H1 (cell line): Measurements from ENCODE around the gene TNFRSF8. TPM values are rescaled to one million over a fixed set of nuclear protein-coding genes. Genes with fewer than 3 reads are reported as not detected.

Experiments
- CTCF ChIA-PET: fragments of 300-600 bp; sonication (Branson Sonifier 250); formaldehyde crosslinking; loops from one replicate; lab custom pipeline; 2021; ENCODE audit not compliant: partially characterized antibody; lab: Charles Lee
- POLR2A ChIA-PET: fragments of 300-600 bp; sonication (Branson Sonifier 250); formaldehyde crosslinking; loops from one replicate; lab custom pipeline; 2021; ENCODE audit warnings: inconsistent platforms; ENCODE audit not compliant: partially characterized antibody; lab: Charles Lee
- DNase-seq, 2 experiments: peaks; one replicate each; pipeline versions ENCODE4 v3.0.0 to v3.0.0-alpha.2; 2010 to 2022; ENCODE audit warnings: low spot score in 2 of 2, low read depth in 1 of 2, mixed read lengths in 1 of 2
- FAIRE-seq: peaks from 2 replicates; lab custom pipeline; 2011; peaks lifted over from hg19 to GRCh38; lab: Jason Lieb, UNC
- H2AFZ ChIP-seq: 2 replicates; pipeline ENCODE4 v1.8.1; 2012; ENCODE audit warnings: low read length, inconsistent platforms
- H2AK5ac ChIP-seq: 2 replicates; pipeline ENCODE4 v1.6.1; 2013; ENCODE audit warnings: low read depth, low read length
- H2BK120ac ChIP-seq: replicated peaks from 2 replicates; pipeline ENCODE3; 2013; ENCODE audit warnings: low read depth, low read length, inconsistent platforms
- H2BK12ac ChIP-seq: 2 replicates; pipeline ENCODE4 v1.6.1; 2013; ENCODE audit warnings: low read depth, low read length
- H2BK15ac ChIP-seq: 2 replicates; pipeline ENCODE4 v1.6.1; 2013; ENCODE audit warnings: low read length
- H2BK20ac ChIP-seq: 2 replicates; pipeline ENCODE4 v1.6.1; 2013; ENCODE audit warnings: low read length
- H2BK5ac ChIP-seq: 2 replicates; pipeline ENCODE4 v1.6.1; 2013; ENCODE audit warnings: low read depth, low read length
- H3K14ac ChIP-seq: 2 replicates; pipeline ENCODE4 v1.6.1; 2013; ENCODE audit warnings: inconsistent platforms; ENCODE audit not compliant: insufficient read length
- H3K18ac ChIP-seq: 2 replicates; pipeline ENCODE4 v1.6.1; 2013; ENCODE audit warnings: low read length; ENCODE audit errors: extremely low read depth
- H3K23ac ChIP-seq: 2 replicates; pipeline ENCODE4 v1.6.1; 2013; ENCODE audit warnings: inconsistent platforms; ENCODE audit not compliant: insufficient read length
- H3K23me2 ChIP-seq: 2 replicates; pipeline ENCODE4 v1.6.1; 2013; ENCODE audit warnings: low read depth, low read length
- H3K27ac ChIP-seq: 2 replicates; pipeline ENCODE4 v1.6.1; 2011; ENCODE audit warnings: low read depth, low read length, inconsistent platforms
- H3K27me3 ChIP-seq, 4 experiments: replicated peaks in 1 of 4; 1 replicate in 1 of 4; 2 replicates in 3 of 4; pipeline versions ENCODE4 v1.6.1 to v1.8.1; 2011 to 2013; ENCODE audit warnings: low read length in 3 of 4, mild to moderate bottlenecking in 3 of 4, inconsistent platforms in 2 of 4, mixed read lengths in 2 of 4, moderate library complexity in 1 of 4; ENCODE audit not compliant: control insufficient read depth in 3 of 4, insufficient read depth in 3 of 4; ENCODE audit errors: extremely low read depth in 1 of 4
- H3K36me3 ChIP-seq, 4 experiments: 2 replicates each; pipeline versions ENCODE4 v1.6.1 to v1.8.1; 2011 to 2013; ENCODE audit warnings: mild to moderate bottlenecking in 4 of 4, low read length in 3 of 4, moderate library complexity in 2 of 4, control low read depth in 1 of 4, inconsistent platforms in 1 of 4; ENCODE audit not compliant: insufficient read depth in 4 of 4, control insufficient read depth in 2 of 4
- H3K4ac ChIP-seq: replicated peaks from 2 replicates; pipeline ENCODE3; 2013; ENCODE audit warnings: low read length, low read depth, mixed read lengths, inconsistent platforms; ENCODE audit not compliant: insufficient read length
- H3K4me1 ChIP-seq, 4 experiments: replicated peaks in 1 of 4; 1 replicate in 1 of 4; 2 replicates in 3 of 4; pipeline versions ENCODE4 v1.6.1 to v1.8.1; 2011 to 2013; ENCODE audit warnings: low read length in 3 of 4, inconsistent platforms in 2 of 4, mixed read lengths in 1 of 4; ENCODE audit not compliant: insufficient read depth in 4 of 4, control insufficient read depth in 3 of 4
- H3K4me2 ChIP-seq, 2 experiments: 2 replicates each; pipeline versions ENCODE4 v1.6.1 to v1.8.1; 2011 to 2013; ENCODE audit warnings: low read depth in 2 of 2, low read length in 2 of 2, control low read depth in 1 of 2, inconsistent platforms in 1 of 2, mild to moderate bottlenecking in 1 of 2; ENCODE audit not compliant: insufficient read depth in 1 of 2
- H3K4me3 ChIP-seq, 4 experiments: fragments of 200-600, 300-600 bp in 1 of 4; sonication (generic), shearing (Covaris generic), sonication (Bioruptor Twin) in 1 of 4; 2 replicates each; pipeline versions ENCODE4 v1.5.1 to v1.8.1; 2011 to 2016; ENCODE audit warnings: low read length in 4 of 4, low read depth in 3 of 4, control low read depth in 2 of 4, inconsistent platforms in 2 of 4, mild to moderate bottlenecking in 2 of 4, mixed read lengths in 1 of 4, moderate library complexity in 1 of 4; ENCODE audit not compliant: insufficient read depth in 2 of 4; ENCODE audit errors: extremely low read depth in 1 of 4
- H3K56ac ChIP-seq: replicated peaks from 2 replicates; pipeline ENCODE3; 2013; ENCODE audit warnings: low read depth, mild to moderate bottlenecking, mixed read lengths, low read length, inconsistent platforms; ENCODE audit not compliant: insufficient read length
- H3K79me1 ChIP-seq: 2 replicates; pipeline ENCODE4 v1.6.1; 2013; ENCODE audit warnings: low read depth, low read length, control low read depth
- H3K79me2 ChIP-seq, 2 experiments: 2 replicates each; pipeline versions ENCODE4 v1.6.1 to v1.8.1; 2012 to 2013; ENCODE audit warnings: low read length in 2 of 2, mild to moderate bottlenecking in 2 of 2, inconsistent platforms in 1 of 2; ENCODE audit not compliant: insufficient read depth in 2 of 2, control insufficient read depth in 1 of 2
- H3K9ac ChIP-seq, 4 experiments: replicated peaks in 1 of 4; 1 replicate in 1 of 4; 2 replicates in 3 of 4; pipeline versions ENCODE4 v1.6.1 to v1.8.1; 2011 to 2013; ENCODE audit warnings: low read depth in 3 of 4, low read length in 3 of 4, control low read depth in 2 of 4, mild to moderate bottlenecking in 2 of 4, moderate library complexity in 2 of 4, inconsistent platforms in 1 of 4; ENCODE audit errors: extremely low read depth in 1 of 4
- H3K9me3 ChIP-seq, 2 experiments: 2 replicates each; pipeline versions ENCODE4 v1.6.1 to v1.8.1; 2012 to 2013; ENCODE audit warnings: mild to moderate bottlenecking in 2 of 2, moderate library complexity in 2 of 2, control low read depth in 1 of 2, inconsistent platforms in 1 of 2, low read depth in 1 of 2, low read length in 1 of 2, mixed read lengths in 1 of 2; ENCODE audit not compliant: insufficient read depth in 2 of 2
- H4K20me1 ChIP-seq, 2 experiments: replicated peaks in 1 of 2; 2 replicates each; pipeline versions ENCODE3 to v1.8.1; 2011 to 2013; ENCODE audit warnings: inconsistent platforms in 2 of 2, low read length in 2 of 2, mild to moderate bottlenecking in 1 of 2; ENCODE audit not compliant: insufficient read depth in 2 of 2, control insufficient read depth in 1 of 2
- H4K5ac ChIP-seq: 2 replicates; pipeline ENCODE4 v1.6.1; 2013; ENCODE audit warnings: low read length, low read depth, mixed read lengths, inconsistent platforms; ENCODE audit not compliant: insufficient read length
- H4K8ac ChIP-seq: 2 replicates; pipeline ENCODE4 v1.8.0; 2013; ENCODE audit warnings: mild to moderate bottlenecking, moderate library complexity, low read length, inconsistent platforms; ENCODE audit not compliant: insufficient read depth; ENCODE audit errors: extremely low read depth
- H4K91ac ChIP-seq: replicated peaks from 2 replicates; pipeline ENCODE3; 2013; ENCODE audit warnings: low read length, mixed read lengths, inconsistent platforms; ENCODE audit not compliant: insufficient read length
- BCL11A ChIP-seq, 2 experiments: IDR thresholded peaks; one replicate each; pipeline ENCODE4 v1.6.1; 2011; ENCODE audit warnings: low read depth in 2 of 2, low read length in 2 of 2, mild to moderate bottlenecking in 2 of 2
- EGR1 ChIP-seq: IDR thresholded peaks from 2 replicates; pipeline ENCODE4 v1.6.1; 2011; ENCODE audit warnings: low read depth, low read length, borderline replicate concordance
- EZH2 ChIP-seq: fragments of 200-600 bp; sonication (generic); IDR thresholded peaks from 2 replicates; pipeline ENCODE4 v1.7.1; 2012; ENCODE audit warnings: low read depth, mild to moderate bottlenecking, moderate library complexity, low read length, inconsistent platforms; ENCODE audit not compliant: severe bottlenecking
- HDAC2 ChIP-seq, 2 experiments: fragments of 300-600 bp in 1 of 2; sonication (generic) in 1 of 2; IDR thresholded peaks; 2 replicates each; pipeline ENCODE4 v1.6.1; 2011 to 2012; ENCODE audit warnings: low read depth in 2 of 2, low read length in 2 of 2, mild to moderate bottlenecking in 2 of 2, moderate library complexity in 2 of 2, borderline replicate concordance in 1 of 2, inconsistent platforms in 1 of 2
- POLR2A ChIP-seq, 2 experiments: IDR thresholded peaks; 1 replicate in 1 of 2; 2 replicates in 1 of 2; pipeline ENCODE4 v1.6.1; 2011; ENCODE audit warnings: low read depth in 2 of 2, low read length in 2 of 2, mild to moderate bottlenecking in 2 of 2; ENCODE audit errors: control extremely low read depth in 1 of 2
- RAD21 ChIP-seq, 2 experiments: IDR thresholded peaks in 1 of 2; conservative IDR thresholded peaks in 1 of 2; 2 replicates each; pipeline ENCODE4 v1.6.1; 2011; ENCODE audit warnings: low read depth in 2 of 2, low read length in 2 of 2, improper control_type of control experiment in 1 of 2, inconsistent platforms in 1 of 2, mild to moderate bottlenecking in 1 of 2, moderate library complexity in 1 of 2
- RNF2 ChIP-seq: fragments of 200-900, 300-1000 bp; sonication (generic); IDR thresholded peaks from 2 replicates; pipeline ENCODE4 v1.7.1; 2016; ENCODE audit warnings: borderline replicate concordance, low read depth, mild to moderate bottlenecking, antibody characterized with exemption, low read length; ENCODE audit not compliant: poor library complexity, severe bottlenecking; ENCODE audit errors: missing control alignments
- ZNF274 ChIP-seq: IDR thresholded peaks from 2 replicates; pipeline ENCODE4 v1.7.0; 2012; ENCODE audit warnings: low read length, borderline replicate concordance; ENCODE audit errors: extremely low read depth
- WGBS, 2 experiments: shearing (Covaris generic) in 1 of 2; methylation state at CpG; one replicate each; pipeline versions ENCODE4 v1.1.6 to v1.1.7; 2013 to 2015; ENCODE audit warnings: low lambda C conversion rate in 2 of 2, mixed read lengths in 2 of 2, inconsistent platforms in 1 of 2, low coverage in 1 of 2, missing lambda C conversion rate in 1 of 2; ENCODE audit not compliant: insufficient replicate concordance in 2 of 2, insufficient coverage in 1 of 2, insufficient read length in 1 of 2; ENCODE audit errors: extremely low coverage in 1 of 2, missing lambda C conversion rate in 1 of 2; 5-methylcytosine and 5-hydroxymethylcytosine counted together
- polyA plus RNA-seq, 7 experiments: library from polyadenylated mRNA; depleted of rRNA in 3 of 7; stranded (reverse) in 5 of 7; unstranded in 2 of 7; fragments of >200 nt in 5 of 7; fragments of 200-250 nt in 2 of 7; gene quantifications; 1 replicate in 5 of 7; 2 replicates in 1 of 7; 4 replicates in 1 of 7; pipeline versions ENCODE4 v1.2.1 to v1.2.3, GENCODE V29; 2011 to 2013; ENCODE audit warnings: missing spikeins in 2 of 7, mixed read lengths in 2 of 7
- total RNA-seq: library from RNA; stranded (reverse); fragmentation: NEBNext Ultra II Directional; extraction: Animal tissue kit (Norgen Biotek cat#: 25700); gene quantifications from 2 replicates; pipeline ENCODE4 v1.2.1, GENCODE V29; 2021
- TF ChIP-seq, protein P1 (sequence below): IDR thresholded peaks from 2 replicates; pipeline ENCODE4 v1.6.1; 2012; ENCODE audit warnings: inconsistent platforms

Gene TNFRSF8
- total and polyA plus RNA-seq, 2 of the 8 experiments (the other 6 are each of a cell fraction or from before 2014, with no cell fraction given), result 23.2 to 32.7 TPM

DNA sequence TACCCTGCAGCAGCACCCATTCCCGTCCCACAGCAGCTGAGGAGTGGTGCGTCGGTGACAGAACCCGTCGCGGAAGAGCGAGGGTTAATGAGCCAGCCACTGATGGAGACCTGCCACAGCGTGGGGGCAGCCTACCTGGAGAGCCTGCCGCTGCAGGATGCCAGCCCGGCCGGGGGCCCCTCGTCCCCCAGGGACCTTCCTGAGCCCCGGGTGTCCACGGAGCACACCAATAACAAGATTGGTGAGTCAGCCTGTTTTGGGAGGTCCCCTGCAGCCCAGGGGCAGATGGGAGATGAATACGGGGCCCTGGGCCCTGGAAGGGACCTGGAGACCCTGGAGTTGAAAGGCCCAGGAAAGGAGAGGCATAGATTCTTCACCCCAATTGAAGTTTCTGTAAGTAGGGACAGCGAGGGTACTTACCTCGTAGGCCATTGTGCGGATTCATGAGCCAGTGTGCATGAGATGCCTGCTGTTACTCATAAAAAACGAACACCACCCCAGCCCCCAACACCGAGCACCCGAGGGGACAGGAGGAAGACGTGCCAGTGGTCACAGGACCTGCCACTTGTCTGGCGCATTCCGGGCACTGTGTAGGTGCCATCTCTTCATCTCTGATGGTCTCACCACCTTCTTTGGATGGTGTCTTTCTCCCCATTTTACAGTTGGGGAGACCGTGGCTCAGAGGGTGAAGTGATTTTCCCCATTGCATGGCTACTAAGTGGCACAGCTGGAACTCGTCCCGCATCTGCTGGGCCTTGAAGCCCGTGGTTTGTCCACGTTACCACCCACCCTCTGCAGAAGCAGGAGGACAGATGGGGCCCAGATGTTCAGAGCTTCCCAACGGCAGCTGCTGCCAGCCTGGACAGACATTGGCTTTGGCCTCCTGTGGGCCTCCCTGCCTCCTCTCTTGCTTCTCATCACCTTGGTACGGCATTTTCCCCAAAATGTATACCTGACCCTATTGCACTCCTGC lies 75.4 kb downstream of the TNFRSF8 start:
- Histone ChIP-seq H3K27ac (no peak overlapping the region; the same call in 1 of the 2 replicates), H2BK12ac (no peak overlapping the region), H2BK120ac (no peak overlapping the region), H4K91ac (no peak overlapping the region), H3K36me3 (peaks cover 0 to 4% (median 0%) of the 10 kb centered on the region in 4 experiments; a peak in 2 of 8 replicates), H2AK5ac (no peak overlapping the region), H2AFZ (no peak overlapping the region), H2BK5ac (no peak overlapping the region), H4K8ac (no peak overlapping the region; the same call in 1 of the 2 replicates), H3K23ac (no peak overlapping the region), H3K18ac (no peak overlapping the region), H3K4me2 (no peak overlapping the region), H2BK20ac (no peak overlapping the region), H3K23me2 (no peaks in the 10 kb centered on the region), H3K4me1 (no peaks in the 10 kb centered on the region; a peak in 1 of 7 replicates), H3K27me3 (no peaks in the 10 kb centered on the region), H3K56ac (no peak overlapping the region), H3K4ac (no peak overlapping the region), H3K79me2 (no peaks in the 10 kb centered on the region), H3K9me3 (no peaks in the 10 kb centered on the region), H3K9ac (no peak overlapping the region), H3K79me1 (no peaks in the 10 kb centered on the region), H2BK15ac (no peak overlapping the region), H4K20me1 (peaks cover 0 to 6% of the 10 kb centered on the region in 2 experiments), H3K4me3 (no peak overlapping the region), H3K14ac (no peak overlapping the region), H4K5ac (no peak overlapping the region)
- POLR2A ChIA-PET, result interaction anchor here (1.6 kb wide), 1 partner anchor 14 kb away, joined by 5 read pairs; no protein-coding TSS in a partner anchor
- FAIRE-seq, result no peak
- DNase-seq, result no peak
- 86% methylated on average over 31 of the region's 31 CpGs; no CpG with 5 or more reads in 1 of the 2 experiments for WGBS, 2 experiments
- CTCF ChIA-PET, result interaction anchor here (0.9 to 6.8 kb wide), 3 partner anchors 12 to 300 kb away, joined by 3 to 66 read pairs (median 4); no protein-coding TSS in a partner anchor
- TF ChIP-seq HDAC2 (IDR thresholded peaks at IDR 0.05; ENCODE audit: borderline replicate concordance in 1 of 2, low read depth in 2 of 2, low read length in 2 of 2) (no peak), ZNF274 (no peak), BCL11A (IDR thresholded peaks at IDR 0.05; ENCODE audit: low read depth in 2 of 2, low read length in 2 of 2) (no peak), RNF2 (no peak), RAD21 (IDR thresholded peaks at IDR 0.05 in 1 of 2, conservative IDR thresholded peaks at IDR 0.05 in 1 of 2; ENCODE audit: low read depth in 2 of 2, low read length in 2 of 2) (no peak), EGR1 (no peak), EZH2 (no peak), POLR2A (IDR thresholded peaks at IDR 0.05; ENCODE audit: control extremely low read depth in 1 of 2, low read depth in 2 of 2, low read length in 2 of 2) (no peak)
- TF ChIP-seq, protein P1, sequence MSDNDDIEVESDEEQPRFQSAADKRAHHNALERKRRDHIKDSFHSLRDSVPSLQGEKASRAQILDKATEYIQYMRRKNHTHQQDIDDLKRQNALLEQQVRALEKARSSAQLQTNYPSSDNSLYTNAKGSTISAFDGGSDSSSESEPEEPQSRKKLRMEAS, result no peak
